ENCODE results near the gene ARHGAP35. TPM values are rescaled to one million over a fixed set of nuclear protein-coding genes. Genes with fewer than 3 reads are reported as not detected.

ARHGAP35 gene
- total RNA-seq, 1 donor from 2014 or later: 57.9 TPM

DNA sequence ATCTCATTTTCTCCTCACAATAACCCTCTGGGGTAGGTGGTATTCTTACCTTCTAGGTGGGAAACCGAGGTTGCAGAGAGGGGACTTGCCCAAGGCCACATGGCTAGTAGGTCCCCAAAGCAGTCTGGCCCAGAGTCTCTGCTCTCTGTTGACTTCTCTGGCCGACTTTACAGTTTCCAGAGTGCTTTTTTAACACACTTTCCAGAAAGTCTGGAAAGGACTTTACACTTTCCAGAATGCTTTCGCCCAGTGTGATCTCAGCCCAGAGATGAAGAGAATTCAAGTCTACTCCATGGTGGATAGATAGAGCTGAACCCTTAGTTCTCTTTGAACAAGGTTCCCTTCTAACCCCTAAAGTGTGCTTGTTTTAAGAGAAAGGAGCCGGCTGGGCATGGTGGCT is 12.2 kb downstream of the ARHGAP35 start:
- peaks cover 84% of the 10 kb centered on the region for H3K79me2 ChIP-seq (ENCODE audit: insufficient read depth, low read length)
- H4K20me1 ChIP-seq (ENCODE audit: insufficient read depth, low read length): peaks cover 25% of the 10 kb centered on the region
- FAIRE-seq (no peak), DNase-seq (ENCODE audit: low read depth) (no peak)
- Mint-ChIP-seq H3K4me1 (ENCODE audit: low read depth, unreplicated experiment) (peaks cover 10% of the 10 kb centered on the region), H3K27me3 (ENCODE audit: low read depth, unreplicated experiment) (no peaks in the 10 kb centered on the region), H3K4me3 (ENCODE audit: unreplicated experiment) (no peak overlapping the region), H3K9me3 (ENCODE audit: unreplicated experiment) (no peaks in the 10 kb centered on the region), H3K27ac (ENCODE audit: unreplicated experiment) (no peak overlapping the region), H3K36me3 (ENCODE audit: low read depth, unreplicated experiment) (peaks cover 2% of the 10 kb centered on the region)
- H3K4me1 ChIP-seq (ENCODE audit: insufficient read depth, low read length): peaks cover 6% of the 10 kb centered on the region
- H3K9ac ChIP-seq (ENCODE audit: low read length): no peak overlapping the region
- no peaks in the 10 kb centered on the region for H3K36me3 ChIP-seq (ENCODE audit: insufficient read depth, low read length)
- no peak for TF ChIP-seq EZH2 (IDR thresholded peaks at IDR 0.05; ENCODE audit: insufficient read depth, low read length)
- TF ChIP-seq, protein P1, sequence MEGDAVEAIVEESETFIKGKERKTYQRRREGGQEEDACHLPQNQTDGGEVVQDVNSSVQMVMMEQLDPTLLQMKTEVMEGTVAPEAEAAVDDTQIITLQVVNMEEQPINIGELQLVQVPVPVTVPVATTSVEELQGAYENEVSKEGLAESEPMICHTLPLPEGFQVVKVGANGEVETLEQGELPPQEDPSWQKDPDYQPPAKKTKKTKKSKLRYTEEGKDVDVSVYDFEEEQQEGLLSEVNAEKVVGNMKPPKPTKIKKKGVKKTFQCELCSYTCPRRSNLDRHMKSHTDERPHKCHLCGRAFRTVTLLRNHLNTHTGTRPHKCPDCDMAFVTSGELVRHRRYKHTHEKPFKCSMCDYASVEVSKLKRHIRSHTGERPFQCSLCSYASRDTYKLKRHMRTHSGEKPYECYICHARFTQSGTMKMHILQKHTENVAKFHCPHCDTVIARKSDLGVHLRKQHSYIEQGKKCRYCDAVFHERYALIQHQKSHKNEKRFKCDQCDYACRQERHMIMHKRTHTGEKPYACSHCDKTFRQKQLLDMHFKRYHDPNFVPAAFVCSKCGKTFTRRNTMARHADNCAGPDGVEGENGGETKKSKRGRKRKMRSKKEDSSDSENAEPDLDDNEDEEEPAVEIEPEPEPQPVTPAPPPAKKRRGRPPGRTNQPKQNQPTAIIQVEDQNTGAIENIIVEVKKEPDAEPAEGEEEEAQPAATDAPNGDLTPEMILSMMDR (IDR thresholded peaks at IDR 0.05; ENCODE audit: insufficient read depth, low read depth, low read length): no peak
- no peak overlapping the region for H2AFZ ChIP-seq (ENCODE audit: low read depth, low read length)
- H3K4me3 ChIP-seq (ENCODE audit: insufficient read depth, low read depth, low read length): no peak overlapping the region
- H3K9me3 ChIP-seq (ENCODE audit: insufficient read depth, low read depth, low read length): no peaks in the 10 kb centered on the region
- no peaks in the 10 kb centered on the region for H3K27me3 ChIP-seq (ENCODE audit: insufficient read depth, low read length)
- H3K4me2 ChIP-seq (ENCODE audit: low read length): no peak overlapping the region
- no peak overlapping the region for H3K27ac ChIP-seq (ENCODE audit: low read depth, low read length)

DNA sequence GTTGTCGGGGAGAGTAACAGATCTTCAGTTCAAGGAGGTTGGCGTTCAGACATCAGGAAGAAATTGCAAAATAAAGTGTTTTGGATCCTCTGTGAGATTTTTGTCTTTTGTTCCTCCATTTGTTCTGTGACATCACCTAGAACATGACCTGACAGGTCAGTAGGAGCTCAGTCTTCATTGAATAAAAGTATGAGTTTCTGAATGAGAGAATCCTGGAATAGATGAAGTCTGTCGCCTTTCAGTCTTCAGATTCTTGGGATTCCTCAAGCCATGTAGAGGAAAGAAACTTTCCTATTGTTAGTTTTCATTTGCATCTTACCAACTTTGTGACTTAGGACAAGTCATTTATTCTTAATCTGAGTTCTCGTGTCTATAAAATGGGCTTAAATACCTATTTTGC is 14.4 kb downstream of the ARHGAP35 start:
- Mint-ChIP-seq H3K4me1 (ENCODE audit: low read depth, unreplicated experiment) (peaks cover 18% of the 10 kb centered on the region), H3K27ac (ENCODE audit: unreplicated experiment) (peak overlapping the region; percentile 70), H3K4me3 (ENCODE audit: unreplicated experiment) (no peak overlapping the region), H3K9me3 (ENCODE audit: unreplicated experiment) (no peaks in the 10 kb centered on the region), H3K27me3 (ENCODE audit: low read depth, unreplicated experiment) (no peaks in the 10 kb centered on the region), H3K36me3 (ENCODE audit: low read depth, unreplicated experiment) (peaks cover 2% of the 10 kb centered on the region)
- no peak overlapping the region for H3K27ac ChIP-seq (ENCODE audit: low read depth, low read length)
- H3K36me3 ChIP-seq (ENCODE audit: insufficient read depth, low read length): no peaks in the 10 kb centered on the region
- H3K4me2 ChIP-seq (ENCODE audit: low read length): no peak overlapping the region
- no peak overlapping the region for H2AFZ ChIP-seq (ENCODE audit: low read depth, low read length)
- TF ChIP-seq, protein P1 (IDR thresholded peaks at IDR 0.05; ENCODE audit: insufficient read depth, low read depth, low read length): no peak
- TF ChIP-seq EZH2 (IDR thresholded peaks at IDR 0.05; ENCODE audit: insufficient read depth, low read length): no peak
- peaks cover 25% of the 10 kb centered on the region for H3K4me1 ChIP-seq (ENCODE audit: insufficient read depth, low read length)
- DNase-seq (ENCODE audit: low read depth) (no peak), FAIRE-seq (no peak)
- H3K9ac ChIP-seq (ENCODE audit: low read length): no peak overlapping the region
- H3K79me2 ChIP-seq (ENCODE audit: insufficient read depth, low read length): peaks cover 66% of the 10 kb centered on the region
- no peaks in the 10 kb centered on the region for H3K27me3 ChIP-seq (ENCODE audit: insufficient read depth, low read length)
- peaks cover 14% of the 10 kb centered on the region for H4K20me1 ChIP-seq (ENCODE audit: insufficient read depth, low read length)
- no peaks in the 10 kb centered on the region for H3K9me3 ChIP-seq (ENCODE audit: insufficient read depth, low read depth, low read length)
- no peak overlapping the region for H3K4me3 ChIP-seq (ENCODE audit: insufficient read depth, low read depth, low read length)

DNA sequence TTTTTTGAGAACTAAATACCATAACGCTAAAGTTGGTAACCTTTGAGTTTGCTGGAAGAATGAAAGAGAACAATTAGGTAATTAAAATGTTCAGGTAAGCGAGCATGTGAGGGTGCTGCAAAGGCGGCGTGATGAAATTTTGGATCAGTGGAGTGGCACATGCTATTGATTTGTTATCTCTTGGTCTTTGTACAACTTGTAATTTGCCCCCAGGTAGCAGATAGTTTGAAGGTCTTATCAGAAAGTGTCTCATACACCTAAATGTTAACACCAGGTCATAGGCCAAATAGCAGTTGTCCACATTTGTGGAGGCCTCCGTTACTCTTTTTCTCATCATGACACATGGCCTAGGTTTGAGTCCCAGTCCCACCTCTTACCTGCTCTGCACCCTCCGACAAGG is 14.9 kb downstream of the ARHGAP35 start:
- Histone ChIP-seq H2AFZ (ENCODE audit: low read depth, low read length) (no peak overlapping the region), H3K36me3 (ENCODE audit: insufficient read depth, low read length) (no peaks in the 10 kb centered on the region), H3K9me3 (ENCODE audit: insufficient read depth, low read depth, low read length) (no peaks in the 10 kb centered on the region), H3K27ac (ENCODE audit: low read depth, low read length) (no peak overlapping the region), H3K4me1 (ENCODE audit: insufficient read depth, low read length) (peaks cover 26% of the 10 kb centered on the region), H3K4me2 (ENCODE audit: low read length) (no peak overlapping the region), H3K27me3 (ENCODE audit: insufficient read depth, low read length) (no peaks in the 10 kb centered on the region), H3K9ac (ENCODE audit: low read length) (no peak overlapping the region), H3K79me2 (ENCODE audit: insufficient read depth, low read length) (peaks cover 65% of the 10 kb centered on the region), H3K4me3 (ENCODE audit: insufficient read depth, low read depth, low read length) (no peak overlapping the region), H4K20me1 (ENCODE audit: insufficient read depth, low read length) (peaks cover 15% of the 10 kb centered on the region)
- Mint-ChIP-seq H3K27me3 (ENCODE audit: low read depth, unreplicated experiment) (no peaks in the 10 kb centered on the region), H3K4me3 (ENCODE audit: unreplicated experiment) (peak overlapping the region; percentile 64), H3K4me1 (ENCODE audit: low read depth, unreplicated experiment) (peaks cover 20% of the 10 kb centered on the region), H3K36me3 (ENCODE audit: low read depth, unreplicated experiment) (peaks cover 2% of the 10 kb centered on the region), H3K27ac (ENCODE audit: unreplicated experiment) (peak overlapping the region; percentile 70), H3K9me3 (ENCODE audit: unreplicated experiment) (no peaks in the 10 kb centered on the region)
- DNase-seq (ENCODE audit: low read depth) (no peak), FAIRE-seq (no peak)
- TF ChIP-seq EZH2 (IDR thresholded peaks at IDR 0.05; ENCODE audit: insufficient read depth, low read length): no peak
- TF ChIP-seq, protein P1 (IDR thresholded peaks at IDR 0.05; ENCODE audit: insufficient read depth, low read depth, low read length): no peak

Measured in astrocyte (in vitro differentiated cells and primary cell).